A549 (cell line): ENCODE data around the gene CHD6. TPM values are rescaled to one million over a fixed set of nuclear protein-coding genes. Genes with fewer than 3 reads are reported as not detected.

Experiments
- ATAC-seq, 2 experiments: fragments of 200-7000 bp in 1 of 2; fragments of >200 bp in 1 of 2; cut with Nextera tagmentation in 1 of 2; cut with Tn5 transposase in 1 of 2; 3 replicates each; pipeline versions ENCODE4 v1.8.0 to v1.9.1; 2018 to 2020; ENCODE audit warnings: mild to moderate bottlenecking in 1 of 2, moderate library complexity in 1 of 2
- CTCF ChIA-PET: fragments of 300-600 bp; sonication (Branson Sonifier 250); formaldehyde crosslinking; extraction: SDS; loops from one replicate; lab custom pipeline; 2021; ENCODE audit warnings: antibody characterized with exemption, inconsistent platforms; lab: Yijun Ruan, JAX
- POLR2A ChIA-PET: fragments of 350-600 bp; formaldehyde crosslinking; extraction: SDS; loops from one replicate; lab custom pipeline; 2021; ENCODE audit warnings: antibody characterized with exemption, inconsistent platforms; lab: Yijun Ruan, JAX
- DNase-seq, 2 experiments: peaks; one replicate each; pipeline versions ENCODE4 v3.0.0 to v3.0.0-alpha.2; 2011 to 2016; ENCODE audit warnings: low read depth in 1 of 2, low spot score in 1 of 2
- FAIRE-seq: peaks from 2 replicates; lab custom pipeline; 2011; peaks lifted over from hg19 to GRCh38; lab: Jason Lieb, UNC
- H3K27ac ChIP-seq, 2 experiments: fragments of >200 bp; sonication (Bioruptor Twin); formaldehyde crosslinking; 3 replicates each; pipeline ENCODE4 v1.5.1; 2016 to 2017
- H3K4me1 ChIP-seq: fragments of >200 bp; sonication (Bioruptor Twin); formaldehyde crosslinking; 3 replicates; pipeline ENCODE4 v1.6.1; 2016
- H3K4me2 ChIP-seq: fragments of >200 bp; sonication (Bioruptor Twin); formaldehyde crosslinking; 3 replicates; pipeline ENCODE4 v1.6.1; 2016
- H3K4me3 ChIP-seq: fragments of >200 bp; sonication (Bioruptor Twin); formaldehyde crosslinking; 3 replicates; pipeline ENCODE4 v1.5.1; 2016
- H3K9me3 ChIP-seq: fragments of >200 bp; sonication (Bioruptor Twin); formaldehyde crosslinking; 3 replicates; pipeline ENCODE4 v1.6.1; 2016
- BHLHE40 ChIP-seq: IDR thresholded peaks from 2 replicates; pipeline ENCODE4 v1.6.1; 2012; ENCODE audit warnings: low read depth, low read length, inconsistent platforms
- CBX8 ChIP-seq: fragments of 200-600 bp; sonication (generic); IDR thresholded peaks from 2 replicates; pipeline ENCODE4 v1.6.1; 2016
- CEBPB ChIP-seq, 2 experiments: fragments of >200 bp in 1 of 2; sonication (Bioruptor Twin) in 1 of 2; formaldehyde crosslinking in 1 of 2; IDR thresholded peaks; 2 replicates each; pipeline ENCODE4 v1.6.1; 2012 to 2016
- CHD2 ChIP-seq: fragments of 150-350 bp; IDR thresholded peaks from 2 replicates; pipeline ENCODE4 v1.6.1; 2014; ENCODE audit warnings: low read length; ENCODE audit not compliant: partially characterized antibody
- E2F6 ChIP-seq: IDR thresholded peaks from 2 replicates; pipeline ENCODE4 v1.6.1; 2012; ENCODE audit warnings: low read depth, borderline replicate concordance
- EHMT2 ChIP-seq: fragments of 200-600 bp; sonication (generic); IDR thresholded peaks from 2 replicates; pipeline ENCODE4 v1.6.1; 2016; ENCODE audit warnings: antibody characterized with exemption, low read depth, mild to moderate bottlenecking, moderate library complexity
- EP300 ChIP-seq, 2 experiments: fragments of >200 bp; sonication (Bioruptor Twin); formaldehyde crosslinking; IDR thresholded peaks; 2 replicates in 1 of 2; 3 replicates in 1 of 2; pipeline ENCODE4 v1.6.1; 2016 to 2017
- FOSL2 ChIP-seq, 2 experiments: fragments of 450-650 bp in 1 of 2; fragments of >200 bp in 1 of 2; sonication (Bioruptor Twin) in 1 of 2; formaldehyde crosslinking; IDR thresholded peaks; 2 replicates each; pipeline versions ENCODE4 v1.5.0 to v1.6.1; 2016 to 2020; ENCODE audit warnings: mild to moderate bottlenecking in 1 of 2, moderate library complexity in 1 of 2
- HDAC2 ChIP-seq: fragments of 200-600 bp; sonication (generic); IDR thresholded peaks from 2 replicates; pipeline ENCODE4 v1.6.1; 2016
- HES2 ChIP-seq: fragments of >200 bp; sonication (Bioruptor Twin); formaldehyde crosslinking; IDR thresholded peaks from 2 replicates; pipeline ENCODE4 v1.6.1; 2016
- HEYL ChIP-seq: fragments of 250-450 bp; sonication (Bioruptor Pico); IDR thresholded peaks from 2 replicates; pipeline ENCODE4 v1.8.0; 2021; ENCODE audit warnings: mild to moderate bottlenecking, moderate library complexity
- JUNB ChIP-seq: fragments of >200 bp; sonication (Bioruptor Twin); formaldehyde crosslinking; IDR thresholded peaks from 2 replicates; pipeline ENCODE4 v1.6.1; 2016
- KDM5A ChIP-seq: fragments of 200-600 bp; sonication (generic); IDR thresholded peaks from 2 replicates; pipeline ENCODE4 v1.6.1; 2016; ENCODE audit warnings: antibody characterized with exemption, mild to moderate bottlenecking
- MAFK ChIP-seq: fragments of 450-650 bp; IDR thresholded peaks from 2 replicates; pipeline ENCODE4 v1.6.1; 2014; ENCODE audit not compliant: partially characterized antibody
- MAX ChIP-seq: IDR thresholded peaks from 2 replicates; pipeline ENCODE4 v1.6.1; 2012
- NPAS2 ChIP-seq: fragments of 250-450 bp; sonication (Bioruptor Pico); IDR thresholded peaks from 2 replicates; pipeline ENCODE4 v1.8.0; 2022; ENCODE audit warnings: mild to moderate bottlenecking, moderate library complexity, borderline replicate concordance
- NR3C1 ChIP-seq: fragments of >200 bp; sonication (Bioruptor Twin); formaldehyde crosslinking; IDR thresholded peaks from 3 replicates; pipeline ENCODE4 v1.6.1; 2017
- PHF8 ChIP-seq: fragments of 200-600 bp; sonication (generic); IDR thresholded peaks from 2 replicates; pipeline ENCODE4 v1.6.1; 2016; ENCODE audit warnings: low read depth, mild to moderate bottlenecking, antibody characterized with exemption, moderate library complexity, borderline replicate concordance
- POLR2A ChIP-seq: IDR thresholded peaks from 2 replicates; pipeline ENCODE4 v1.6.1; 2012; ENCODE audit warnings: mild to moderate bottlenecking, low read length
- RAD21 ChIP-seq, 2 experiments: fragments of >200 bp in 1 of 2; sonication (Bioruptor Twin) in 1 of 2; formaldehyde crosslinking in 1 of 2; IDR thresholded peaks in 1 of 2; conservative IDR thresholded peaks in 1 of 2; 2 replicates in 1 of 2; 3 replicates in 1 of 2; pipeline ENCODE4 v1.6.1; 2012 to 2018; ENCODE audit warnings: inconsistent platforms in 1 of 2
- RFX5 ChIP-seq: fragments of 450-650 bp; IDR thresholded peaks from 2 replicates; pipeline ENCODE4 v1.7.1; 2014; ENCODE audit warnings: antibody characterized with exemption, mild to moderate bottlenecking, moderate library complexity
- RNF2 ChIP-seq: fragments of 200-600 bp; sonication (generic); IDR thresholded peaks from 2 replicates; pipeline ENCODE4 v1.6.1; 2016; ENCODE audit warnings: low read depth, mild to moderate bottlenecking, antibody characterized with exemption, moderate library complexity, borderline replicate concordance
- TFCP2L1 ChIP-seq: fragments of 250-450 bp; sonication (Bioruptor Pico); IDR thresholded peaks from 2 replicates; pipeline ENCODE4 v1.5.0; 2021; ENCODE audit warnings: mild to moderate bottlenecking
- ZNF302 ChIP-seq: fragments of 250-450 bp; sonication (Bioruptor Pico); IDR thresholded peaks from 2 replicates; pipeline ENCODE4 v1.9.0; 2021; ENCODE audit warnings: inconsistent platforms, mild to moderate bottlenecking, moderate library complexity
- WGBS: methylation state at CpG from one replicate; pipeline ENCODE4 v1.1.6; 2017; ENCODE audit errors: missing lambda C conversion rate; 5-methylcytosine and 5-hydroxymethylcytosine counted together
- polyA plus RNA-seq, 4 experiments: library from polyadenylated mRNA; depleted of rRNA in 3 of 4; stranded (reverse); fragments of >200 nt; fragmentation: RNase III in 1 of 4; extraction: RNeasy Plus Mini Kit Qiagen cat#74134 plus additional on column Dnase treatment in 1 of 4; gene quantifications; 2 replicates in 3 of 4; 3 replicates in 1 of 4; pipeline ENCODE4 v1.2.3, GENCODE V29; 2011 to 2017

CHD6 gene
- polyA plus RNA-seq, 2 of the 4 experiments (the other 2 are of a cell fraction), result 8.2 to 22.6 TPM

GRCh38 chr20:41367393-41367695 lies 250.8 kb downstream of the CHD6 start:
- WGBS, result 68% methylated on average over 13 of the region's 13 CpGs
- H3K27ac ChIP-seq, result no peak overlapping the region
- ChIA-PET POLR2A (no interaction called here), CTCF (interaction anchor here (1.0 to 1.2 kb wide), 2 partner anchors 9 to 25 kb away, joined by 3 read pairs; no protein-coding TSS in a partner anchor)
- FAIRE-seq (no peak), DNase-seq (no peak), ATAC-seq (no peak)
- H3K4me2 ChIP-seq, result no peak overlapping the region
- no peak for TF ChIP-seq NPAS2
- no peak for TF ChIP-seq MAFK
- no peak for TF ChIP-seq RNF2
- TF ChIP-seq FOSL2 (IDR thresholded peaks at IDR 0.05), result no peak
- no peak for TF ChIP-seq FOSL2 (CRISPR knock-in tag; IDR thresholded peaks at IDR 0.05)
- no peak for TF ChIP-seq CBX8
- TF ChIP-seq ZNF302 (CRISPR knock-in tag), result no peak
- TF ChIP-seq RAD21 (conservative IDR thresholded peaks at IDR 0.05 in 1 of 2, IDR thresholded peaks at IDR 0.05 in 1 of 2), result no peak
- no peak for TF ChIP-seq JUNB
- H3K4me1 ChIP-seq, result peaks cover 4% of the 10 kb centered on the region; the same call in 1 of the 3 replicates
- H3K4me3 ChIP-seq, result no peak overlapping the region
- no peaks in the 10 kb centered on the region for H3K9me3 ChIP-seq

- H3K9me3 ChIP-seq, result no peaks in the 10 kb centered on the region
- FAIRE-seq (no peak), DNase-seq (no peak), ATAC-seq (0 out of 6 replicates have a peak, but pooled peaks of 1 of the 2 experiments have one; percentile 9)
- TF ChIP-seq RFX5 (no peak), NR3C1 (no peak), PHF8 (no peak), EP300 (IDR thresholded peaks at IDR 0.05) (no peak), POLR2A (no peak), HEYL (CRISPR knock-in tag) (no peak), MAX (no peak), E2F6 (no peak), BHLHE40 (no peak), CHD2 (no peak), HDAC2 (no peak), KDM5A (no peak), TFCP2L1 (no peak), CEBPB (IDR thresholded peaks at IDR 0.05) (no peak), EHMT2 (no peak), HES2 (no peak)
- 49% methylated on average over 18 of the region's 93 CpGs for WGBS
- H3K4me2 ChIP-seq, result peak within 1 kb of the TSS; percentile 88
- CTCF ChIA-PET, result no interaction called here
- peaks cover 4% of the 10 kb centered on the region; the same call in 1 of the 3 replicates for H3K4me1 ChIP-seq
- POLR2A ChIA-PET, result no interaction called here
- H3K4me3 ChIP-seq, result peak within 1 kb of the TSS; percentile 48
- peak within 1 kb of the TSS in 1 of 2 experiments; percentile 81; a peak in 3 of 6 replicates for H3K27ac ChIP-seq
These were observed 251.4 kb downstream of the CHD6 start, which contains the start of gene EMILIN3 for GRCh38 chr20:41366546-41367392. EMILIN3 (minus strand) TSS chr20:41366818; CDS start chr20:41366634, 184 bp downstream.
